Measurements from ENCODE around the gene PAQR5. TPM values are rescaled to one million over a fixed set of nuclear protein-coding genes. Genes with fewer than 3 reads are reported as not detected.
A peak's percentile ranks its signal among the peaks of the same experiment; 100 is the strongest.
"Not testable (repeated sequence)": the region's sequence is repeated elsewhere in the genome, so short reads cannot be mapped to it uniquely, and the experiment has no call there.

The PAQR5 gene
- total RNA-seq, 1 donor from 2014 or later: 0.13 TPM

- no peak for DNase-seq (ENCODE audit: low read depth, low spot score)
These were observed 5.8 kb upstream of the PAQR5 start for GRCh38 chr15:69292826-69293420.

- DNase-seq (ENCODE audit: low read depth, low spot score): no peak
These were observed 4.7 kb upstream of the PAQR5 start for GRCh38 chr15:69293741-69294615.

- DNase-seq (ENCODE audit: low read depth, low spot score): no peak
These were observed 2.1 kb upstream of the PAQR5 start for GRCh38 chr15:69296606-69297005.

- no peak for DNase-seq (ENCODE audit: low read depth, low spot score)
These were observed 914 bp upstream of the PAQR5 start for GRCh38 chr15:69297642-69298353.

GRCh38 chr15:69298354-69298696 is 387 bp upstream of the PAQR5 start:
- no peak for DNase-seq (ENCODE audit: low read depth, low spot score)

- DNase-seq (ENCODE audit: low read depth, low spot score): no peak
These were observed 757 bp downstream of the PAQR5 start for GRCh38 chr15:69299451-69299886.

GRCh38 chr15:69299943-69300588 is 1.4 kb downstream of the PAQR5 start:
- no peak for DNase-seq (ENCODE audit: low read depth, low spot score)

- not testable (repeated sequence) for DNase-seq (ENCODE audit: low read depth, low spot score)
These were observed 2.4 kb downstream of the PAQR5 start for GRCh38 chr15:69301101-69301500.

GRCh38 chr15:69302087-69302486 is 3.4 kb downstream of the PAQR5 start:
- not testable (repeated sequence) for DNase-seq (ENCODE audit: low read depth, low spot score)

GRCh38 chr15:69302929-69303328 is 4.2 kb downstream of the PAQR5 start:
- DNase-seq (ENCODE audit: low read depth, low spot score): no peak

- DNase-seq (ENCODE audit: low read depth, low spot score): no peak
These were observed 4.8 kb downstream of the PAQR5 start for GRCh38 chr15:69303337-69304181.

- no peak for DNase-seq (ENCODE audit: low read depth, low spot score)
These were observed 5.5 kb downstream of the PAQR5 start for GRCh38 chr15:69304182-69304545.

GRCh38 chr15:69305204-69305931 is 6.7 kb downstream of the PAQR5 start:
- DNase-seq (ENCODE audit: low read depth, low spot score): peak; percentile 13

- DNase-seq (ENCODE audit: low read depth, low spot score): no peak
These were observed 7.3 kb downstream of the PAQR5 start for GRCh38 chr15:69305933-69306568.

GRCh38 chr15:69307939-69308338 is 9.2 kb downstream of the PAQR5 start:
- no peak for DNase-seq (ENCODE audit: low read depth, low spot score)

- DNase-seq (ENCODE audit: low read depth, low spot score): no peak
These were observed 10.2 kb downstream of the PAQR5 start for GRCh38 chr15:69308949-69309348.

GRCh38 chr15:69311319-69311721 is 12.6 kb downstream of the PAQR5 start:
- no peak for DNase-seq (ENCODE audit: low read depth, low spot score)

GRCh38 chr15:69313432-69314000 is 14.8 kb downstream of the PAQR5 start:
- DNase-seq (ENCODE audit: low read depth, low spot score): no peak

GRCh38 chr15:69314131-69314530 is 15.4 kb downstream of the PAQR5 start:
- DNase-seq (ENCODE audit: low read depth, low spot score): no peak
